CD4-positive, alpha-beta T cell (primary cell): ENCODE results near the gene COL4A2. TPM values are rescaled to one million over a fixed set of nuclear protein-coding genes. Genes with fewer than 3 reads are reported as not detected.

Experiments used
- ATAC-seq: fragments of 200-7000 bp; cut with Tn5 transposase; one replicate; pipeline ENCODE4 v1.10.0; 2022; ENCODE audit warnings: mild to moderate bottlenecking; ENCODE audit not compliant: poor library complexity
- CTCF ChIA-PET: fragments of 350-600 bp; sonication (Branson Sonifier 250); formaldehyde crosslinking; loops from one replicate; lab custom pipeline; 2021; ENCODE audit warnings: antibody characterized with exemption, inconsistent platforms; lab: Charles Lee
- POLR2A ChIA-PET: fragments of 350-600 bp; sonication (Branson Sonifier 250); formaldehyde crosslinking; loops from one replicate; lab custom pipeline; 2021; ENCODE audit warnings: antibody characterized with exemption, inconsistent platforms; lab: Charles Lee
- DNase-seq, 14 experiments: peaks; one replicate each; pipeline ENCODE4 v3.0.0-alpha.2; 2013 to 2020; ENCODE audit warnings: mixed read lengths in 2 of 14
- H3K27ac ChIP-seq, 2 donors: one replicate each; pipeline versions ENCODE4 v1.5.1 to v1.7.0; 2013; ENCODE audit warnings: low read length in 2 of 2, low read depth in 1 of 2, mild to moderate bottlenecking in 1 of 2
- H3K27me3 ChIP-seq, 2 experiments: 1 replicate in 1 of 2; 2 replicates in 1 of 2; pipeline versions ENCODE4 v1.6.1 to v1.7.0; 2013; ENCODE audit warnings: low read length in 2 of 2, control low read depth in 1 of 2, mild to moderate bottlenecking in 1 of 2, moderate library complexity in 1 of 2; ENCODE audit not compliant: insufficient read depth in 2 of 2, control insufficient read depth in 1 of 2
- H3K36me3 ChIP-seq: one replicate; pipeline ENCODE4 v1.6.1; 2013; ENCODE audit warnings: low read length, control low read depth; ENCODE audit not compliant: insufficient read depth
- H3K4me1 ChIP-seq: one replicate; pipeline ENCODE4 v1.6.1; 2013; ENCODE audit warnings: low read length, control low read depth; ENCODE audit not compliant: insufficient read depth
- H3K4me3 ChIP-seq: one replicate; pipeline ENCODE4 v1.5.1; 2013; ENCODE audit warnings: mild to moderate bottlenecking, low read length, moderate library complexity
- H3K9me3 ChIP-seq, 2 experiments: 1 replicate in 1 of 2; 2 replicates in 1 of 2; pipeline versions ENCODE4 v1.6.1 to v1.7.0; 2013; ENCODE audit warnings: low read length in 2 of 2, mild to moderate bottlenecking in 2 of 2, control low read depth in 1 of 2, moderate library complexity in 1 of 2; ENCODE audit not compliant: control insufficient read depth in 1 of 2, insufficient read depth in 1 of 2
- H3K27ac Mint-ChIP-seq: one replicate; pipeline ENCODE4 v1.8.0; 2020; ENCODE audit warnings: mixed read lengths
- H3K27me3 Mint-ChIP-seq: one replicate; pipeline ENCODE4 v1.8.0; 2021; ENCODE audit warnings: mixed read lengths
- H3K36me3 Mint-ChIP-seq: one replicate; pipeline ENCODE4 v1.8.0; 2021; ENCODE audit warnings: low read depth, mixed read lengths
- H3K4me1 Mint-ChIP-seq: one replicate; pipeline ENCODE4 v1.8.0; 2021; ENCODE audit warnings: low read depth, mixed read lengths
- H3K4me3 Mint-ChIP-seq: one replicate; pipeline ENCODE4 v1.8.0; 2020; ENCODE audit warnings: mild to moderate bottlenecking, mixed read lengths
- H3K9me3 Mint-ChIP-seq: one replicate; pipeline ENCODE4 v1.8.0; 2020; ENCODE audit warnings: mixed read lengths
- intact Hi-C, 2 experiments: fragments of 100-400 bp; cut with DNase I in 1 of 2; cut with micrococcal nuclease in 1 of 2; formaldehyde crosslinking; loops; one replicate each; pipeline versions ENCODE4 v1.15.1 to v1.9.0; 2023 to 2025; cut with DNase I, micrococcal nuclease
- total RNA-seq, 174 experiments: library from RNA in 2 of 174; stranded (reverse) in 2 of 174; gene quantifications; one replicate each; pipeline ENCODE4 v1.2.3 and lab custom pipeline; 2021 to 2026
- TF ChIP-seq, protein P1 (sequence below): fragments of 200-600 bp; IDR thresholded peaks from one replicate; pipeline ENCODE4 v1.8.0; 2022; ENCODE audit warnings: antibody characterized with exemption, mild to moderate bottlenecking

COL4A2 gene
- total RNA-seq, 2 experiments from 2014 or later = not detected

DNA sequence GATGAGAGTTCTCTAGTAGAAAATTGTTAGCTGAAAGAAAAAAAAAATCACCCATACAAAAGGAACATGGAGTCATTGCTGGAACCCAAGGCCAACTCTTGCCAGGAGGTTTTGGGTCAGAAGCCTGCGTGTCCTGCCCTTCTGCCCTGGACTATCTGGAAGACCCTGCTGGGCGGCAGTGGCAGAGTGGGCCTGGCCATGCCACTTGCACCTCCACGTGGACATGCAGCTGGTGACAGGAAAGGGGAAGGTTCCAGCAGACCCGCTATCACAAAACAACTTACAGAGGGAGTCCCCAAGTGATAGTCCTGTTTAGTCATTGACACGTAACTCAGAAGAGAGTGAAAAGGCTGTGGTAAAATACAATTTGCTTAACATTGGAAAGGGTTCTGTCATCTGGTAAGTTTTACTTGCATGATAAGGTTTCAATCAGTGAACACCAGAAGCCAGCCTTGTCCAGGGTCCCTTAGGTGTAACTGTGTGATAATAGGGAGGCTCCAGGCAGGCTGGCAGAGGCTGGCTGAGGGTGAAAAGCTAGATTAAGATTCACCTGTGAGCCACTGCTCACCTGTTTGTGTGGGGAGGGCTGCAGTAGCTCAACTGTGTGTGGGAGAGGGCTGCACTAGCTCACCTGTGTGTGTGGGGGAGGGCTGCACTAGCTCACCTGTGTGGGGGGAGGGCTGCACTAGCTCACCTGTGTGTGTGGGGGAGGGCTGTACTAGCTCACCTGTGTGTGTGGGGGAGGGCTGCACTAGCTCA lies 47.8 kb downstream of the COL4A2 start:
- CTCF ChIA-PET = no interaction called here
- intact Hi-C loops = no loop called here

DNA sequence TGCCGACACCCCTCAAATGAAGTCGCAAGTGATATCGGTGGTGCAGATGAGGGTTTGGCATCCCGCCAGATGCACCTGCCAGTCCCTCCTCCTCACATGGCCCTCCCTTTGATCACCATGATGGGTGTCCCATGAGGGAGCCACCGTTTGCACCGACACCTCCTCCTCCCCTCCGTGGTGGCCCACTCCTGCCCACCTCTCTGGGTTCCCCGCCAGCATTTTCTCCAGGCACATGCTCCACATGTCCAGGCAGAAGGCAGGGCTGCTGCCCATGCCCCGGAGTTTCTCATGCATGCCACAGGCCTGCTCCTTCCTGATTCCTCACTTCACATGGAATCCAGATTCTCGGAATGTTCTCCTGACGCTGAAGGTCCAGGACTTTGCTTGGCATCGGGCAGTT lies 49.3 kb downstream of the COL4A2 start:
- H3K9me3 Mint-ChIP-seq = no peaks in the 10 kb centered on the region
- Histone ChIP-seq H3K9me3 (peaks cover 0 to 3% of the 10 kb centered on the region in 2 experiments), H3K4me1 (no peaks in the 10 kb centered on the region), H3K36me3 (no peaks in the 10 kb centered on the region), H3K27me3 (peaks cover under 1 to 3% of the 10 kb centered on the region in 2 experiments), H3K4me3 (no peak overlapping the region), H3K27ac (no peak overlapping the region)
- no peak for DNase-seq
- H3K4me1 Mint-ChIP-seq = no peaks in the 10 kb centered on the region
- no peak for ATAC-seq
- no peak overlapping the region for H3K4me3 Mint-ChIP-seq
- intact Hi-C loops = no loop called here
- H3K27ac Mint-ChIP-seq = no peak overlapping the region
- ChIA-PET POLR2A (no interaction called here), CTCF (no interaction called here)
- H3K27me3 Mint-ChIP-seq = no peaks in the 10 kb centered on the region
- TF ChIP-seq, protein P1, sequence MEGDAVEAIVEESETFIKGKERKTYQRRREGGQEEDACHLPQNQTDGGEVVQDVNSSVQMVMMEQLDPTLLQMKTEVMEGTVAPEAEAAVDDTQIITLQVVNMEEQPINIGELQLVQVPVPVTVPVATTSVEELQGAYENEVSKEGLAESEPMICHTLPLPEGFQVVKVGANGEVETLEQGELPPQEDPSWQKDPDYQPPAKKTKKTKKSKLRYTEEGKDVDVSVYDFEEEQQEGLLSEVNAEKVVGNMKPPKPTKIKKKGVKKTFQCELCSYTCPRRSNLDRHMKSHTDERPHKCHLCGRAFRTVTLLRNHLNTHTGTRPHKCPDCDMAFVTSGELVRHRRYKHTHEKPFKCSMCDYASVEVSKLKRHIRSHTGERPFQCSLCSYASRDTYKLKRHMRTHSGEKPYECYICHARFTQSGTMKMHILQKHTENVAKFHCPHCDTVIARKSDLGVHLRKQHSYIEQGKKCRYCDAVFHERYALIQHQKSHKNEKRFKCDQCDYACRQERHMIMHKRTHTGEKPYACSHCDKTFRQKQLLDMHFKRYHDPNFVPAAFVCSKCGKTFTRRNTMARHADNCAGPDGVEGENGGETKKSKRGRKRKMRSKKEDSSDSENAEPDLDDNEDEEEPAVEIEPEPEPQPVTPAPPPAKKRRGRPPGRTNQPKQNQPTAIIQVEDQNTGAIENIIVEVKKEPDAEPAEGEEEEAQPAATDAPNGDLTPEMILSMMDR = no peak
- H3K36me3 Mint-ChIP-seq = no peaks in the 10 kb centered on the region

More for the DNA sequence above, 47.8 kb downstream of the COL4A2 start:
- H3K27me3 ChIP-seq = peaks cover 0 to 3% of the 10 kb centered on the region in 2 experiments
- no peaks in the 10 kb centered on the region for H3K9me3 Mint-ChIP-seq
- DNase-seq (no peak), ATAC-seq (no peak)
- H3K27ac ChIP-seq = no peak overlapping the region
- H3K4me3 ChIP-seq = no peak overlapping the region
- no peaks in the 10 kb centered on the region for H3K4me1 Mint-ChIP-seq
- H3K4me1 ChIP-seq = no peaks in the 10 kb centered on the region
- peaks cover 0 to 3% of the 10 kb centered on the region in 2 experiments for H3K9me3 ChIP-seq
- H3K36me3 Mint-ChIP-seq = no peaks in the 10 kb centered on the region
- POLR2A ChIA-PET = no interaction called here
- H3K27me3 Mint-ChIP-seq = peaks cover under 1% of the 10 kb centered on the region
- H3K4me3 Mint-ChIP-seq = no peak overlapping the region
- no peaks in the 10 kb centered on the region for H3K36me3 ChIP-seq
- H3K27ac Mint-ChIP-seq = no peak overlapping the region
- TF ChIP-seq, protein P1 = no peak

DNA sequence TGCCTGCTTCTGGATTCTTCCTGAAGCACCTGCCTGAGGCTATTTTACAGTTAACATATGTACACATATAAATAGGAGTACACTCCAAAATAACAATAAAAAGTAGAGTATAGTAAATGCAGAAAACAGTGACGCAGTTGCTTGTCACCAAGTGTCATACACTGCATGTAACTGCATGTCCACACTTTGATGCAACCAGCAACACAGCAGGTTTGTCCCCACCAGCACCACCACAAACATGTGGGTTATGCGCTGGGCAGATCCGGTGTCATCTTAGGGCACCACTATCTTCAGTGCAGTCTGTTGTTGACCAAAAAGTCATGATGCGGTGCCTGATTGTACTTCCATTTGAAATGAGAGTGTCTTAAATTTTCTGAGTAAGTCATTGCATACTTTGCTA lies 51.3 kb downstream of the COL4A2 start:
- Mint-ChIP-seq H3K27me3 (peaks cover 11% of the 10 kb centered on the region), H3K27ac (no peak overlapping the region), H3K36me3 (no peaks in the 10 kb centered on the region), H3K4me1 (no peaks in the 10 kb centered on the region), H3K9me3 (no peaks in the 10 kb centered on the region), H3K4me3 (no peak overlapping the region)
- peaks cover 0 to 5% of the 10 kb centered on the region in 2 experiments for H3K27me3 ChIP-seq
- TF ChIP-seq, protein P1 = no peak
- ChIA-PET CTCF (no interaction called here), POLR2A (no interaction called here)
- ATAC-seq (no peak), DNase-seq (no peak)
- intact Hi-C loops = no loop called here
- no peaks in the 10 kb centered on the region for H3K36me3 ChIP-seq
- H3K4me3 ChIP-seq = no peak overlapping the region
- no peak overlapping the region for H3K27ac ChIP-seq
- H3K4me1 ChIP-seq = no peaks in the 10 kb centered on the region
- peaks cover 0 to under 1% of the 10 kb centered on the region in 2 experiments for H3K9me3 ChIP-seq
